ENCODE measurements around the gene RNF215.

DNA sequence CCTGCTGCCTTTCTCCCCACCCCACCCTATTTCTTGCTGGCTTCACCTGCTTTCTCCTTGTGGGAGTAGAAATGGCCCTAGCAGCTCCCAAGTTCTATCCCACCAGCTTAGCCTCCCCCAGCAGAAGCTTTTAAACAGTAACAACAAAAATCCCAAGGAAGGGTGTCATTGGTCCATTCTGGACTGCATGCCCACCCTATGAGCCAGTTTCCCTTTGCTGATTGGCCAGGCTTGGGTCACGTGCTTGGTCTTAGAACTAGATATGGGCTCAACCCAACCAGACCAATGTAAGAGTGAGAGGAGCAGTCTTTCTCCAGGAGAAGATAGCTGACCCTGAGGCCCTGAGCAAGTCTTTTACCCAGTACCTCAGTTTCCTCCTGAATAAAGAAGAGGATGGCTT, 40.7 kb upstream of the RNF215 start:
- TF ChIP-seq, protein P1, sequence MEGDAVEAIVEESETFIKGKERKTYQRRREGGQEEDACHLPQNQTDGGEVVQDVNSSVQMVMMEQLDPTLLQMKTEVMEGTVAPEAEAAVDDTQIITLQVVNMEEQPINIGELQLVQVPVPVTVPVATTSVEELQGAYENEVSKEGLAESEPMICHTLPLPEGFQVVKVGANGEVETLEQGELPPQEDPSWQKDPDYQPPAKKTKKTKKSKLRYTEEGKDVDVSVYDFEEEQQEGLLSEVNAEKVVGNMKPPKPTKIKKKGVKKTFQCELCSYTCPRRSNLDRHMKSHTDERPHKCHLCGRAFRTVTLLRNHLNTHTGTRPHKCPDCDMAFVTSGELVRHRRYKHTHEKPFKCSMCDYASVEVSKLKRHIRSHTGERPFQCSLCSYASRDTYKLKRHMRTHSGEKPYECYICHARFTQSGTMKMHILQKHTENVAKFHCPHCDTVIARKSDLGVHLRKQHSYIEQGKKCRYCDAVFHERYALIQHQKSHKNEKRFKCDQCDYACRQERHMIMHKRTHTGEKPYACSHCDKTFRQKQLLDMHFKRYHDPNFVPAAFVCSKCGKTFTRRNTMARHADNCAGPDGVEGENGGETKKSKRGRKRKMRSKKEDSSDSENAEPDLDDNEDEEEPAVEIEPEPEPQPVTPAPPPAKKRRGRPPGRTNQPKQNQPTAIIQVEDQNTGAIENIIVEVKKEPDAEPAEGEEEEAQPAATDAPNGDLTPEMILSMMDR (conservative IDR thresholded peaks at IDR 0.05): no peak
- no peak for TF ChIP-seq EZH2 (IDR thresholded peaks at IDR 0.05; ENCODE audit: low read depth)
